HG02623 (cell line): Measurements from ENCODE around the gene BLMH.

Experiments
- ATAC-seq: cut with Tn5 transposase; IDR thresholded peaks from one replicate; pipeline ENCODE4 v1.9.1; 2021; ENCODE audit warnings: moderate library complexity; ENCODE audit not compliant: unreplicated experiment

Gene BLMH

DNA sequence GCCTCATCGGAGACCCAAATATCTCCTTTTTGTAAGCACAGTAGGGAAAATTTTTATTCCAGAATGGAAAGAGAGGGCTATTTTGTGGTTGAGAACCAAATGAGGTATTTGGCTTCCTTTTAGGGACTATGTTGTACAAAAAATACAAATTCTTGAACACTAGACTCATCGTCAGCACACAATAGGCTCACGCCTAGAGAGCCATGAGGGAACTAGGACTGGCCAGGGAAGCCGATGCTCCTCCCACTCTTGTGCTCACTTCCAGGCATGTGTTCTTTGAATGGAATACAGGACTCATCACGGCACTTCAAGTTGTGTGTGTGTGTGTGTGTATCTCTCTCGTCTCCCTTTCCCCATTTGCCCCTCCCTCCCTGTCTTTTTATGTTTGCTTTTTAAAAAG lies 17.8 kb upstream of the BLMH start:
- no peak for ATAC-seq

GRCh38 chr17:30308406-30308805 lies 16.7 kb upstream of the BLMH start:
- ATAC-seq = no peak

DNA sequence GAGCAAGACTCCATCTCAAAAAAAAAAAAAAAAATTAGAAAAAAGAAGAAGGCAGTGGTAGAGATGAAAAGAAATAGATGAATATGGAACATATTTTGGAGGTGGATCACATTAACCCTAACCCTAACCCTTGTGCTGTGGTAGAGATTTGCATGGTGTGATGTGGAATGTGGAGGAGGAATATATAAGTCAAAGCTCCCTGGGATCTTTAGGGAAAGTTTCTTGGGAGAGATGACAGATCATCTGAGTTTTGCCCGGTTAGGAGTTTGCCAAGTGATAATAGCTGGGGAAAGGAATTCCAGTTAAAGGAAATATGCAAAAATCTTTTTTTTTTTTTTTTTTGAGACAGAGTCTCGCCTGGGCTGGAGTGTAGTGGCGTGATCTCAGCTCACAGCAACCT lies 13.0 kb upstream of the BLMH start:
- no peak for ATAC-seq

DNA sequence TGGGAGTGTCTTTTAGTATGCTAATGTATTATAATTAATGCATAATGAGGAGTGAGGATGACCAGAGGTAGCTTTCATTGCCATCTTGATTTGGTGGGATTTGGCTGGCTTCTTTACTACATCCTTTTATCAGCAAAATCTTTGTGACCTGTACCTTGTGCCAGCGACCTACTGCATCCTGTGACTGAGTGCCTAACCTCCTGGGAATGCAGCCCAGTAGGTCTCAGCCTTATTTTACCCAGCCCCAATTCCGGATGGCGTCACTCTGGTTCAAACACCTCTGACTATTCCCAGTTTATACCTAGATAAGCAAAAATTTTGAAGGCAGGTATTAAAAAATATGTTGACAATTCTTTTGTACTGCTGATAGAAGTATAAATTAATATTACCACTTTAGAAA lies 10.5 kb upstream of the BLMH start:
- ATAC-seq = no peak

- no peak for ATAC-seq
These were observed 9.1 kb upstream of the BLMH start for GRCh38 chr17:30300818-30301217.

GRCh38 chr17:30299000-30299399 lies 7.3 kb upstream of the BLMH start:
- no peak for ATAC-seq

GRCh38 chr17:30297715-30298114 lies 6.0 kb upstream of the BLMH start:
- ATAC-seq = no peak

DNA sequence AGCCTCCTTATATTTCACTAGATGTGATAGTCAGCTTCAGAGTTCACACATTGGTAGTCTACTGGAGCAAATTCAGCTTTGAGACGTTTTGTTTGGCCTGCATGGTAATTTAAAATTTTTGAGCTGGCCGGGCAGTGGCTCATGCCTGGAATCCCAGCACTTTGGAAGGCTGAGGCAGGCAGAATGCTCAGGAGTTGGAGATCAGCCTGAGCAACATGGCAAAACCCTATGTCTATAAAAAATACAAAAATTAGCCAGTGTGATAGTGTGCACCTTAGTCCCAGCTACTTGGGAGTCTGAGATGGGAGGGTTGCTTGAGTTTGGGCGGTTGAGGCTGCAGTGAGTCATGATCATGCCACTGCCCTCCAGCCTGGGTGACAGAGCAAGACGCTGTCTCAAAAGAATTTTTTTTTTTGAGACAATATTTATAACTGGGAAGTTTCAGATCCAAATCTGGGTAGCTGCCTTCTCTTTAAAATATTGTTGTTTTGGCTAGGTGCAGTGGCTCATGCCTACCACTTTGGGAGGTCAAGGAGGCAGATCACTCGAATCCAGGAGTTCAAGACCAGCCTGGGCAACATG lies 4.8 kb upstream of the BLMH start:
- no peak for ATAC-seq

DNA sequence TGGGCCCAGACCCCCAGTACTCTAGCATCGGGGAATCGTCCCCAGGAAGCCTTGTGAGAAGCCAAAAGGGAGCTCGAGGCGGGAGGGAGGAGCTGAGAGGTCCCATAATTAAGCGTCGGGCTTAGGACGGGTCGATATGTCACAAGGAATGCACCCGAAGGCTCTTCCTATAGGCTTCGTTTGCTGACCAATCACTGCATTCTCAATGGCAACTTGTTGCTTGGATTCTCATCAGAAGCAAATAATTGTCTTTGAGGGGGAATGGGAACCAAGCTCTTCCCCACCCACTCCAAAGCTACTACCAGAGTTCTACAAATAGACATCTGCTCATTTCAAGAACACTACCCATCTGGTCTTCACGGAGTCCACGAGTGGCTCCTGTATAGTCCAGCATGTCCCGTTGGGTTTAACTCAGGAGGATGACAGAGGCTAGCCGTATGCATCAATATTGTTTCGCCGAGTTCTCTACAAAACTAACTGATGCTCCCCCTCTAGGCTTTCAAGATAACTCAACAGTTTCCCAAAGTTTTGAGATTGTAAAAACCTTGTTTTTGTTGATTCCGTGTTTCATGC lies 628 bp upstream of the BLMH start:
- no peak for ATAC-seq

GRCh38 chr17:30290696-30291542 lies 825 bp downstream of the BLMH start:
- peak; percentile 42 for ATAC-seq

DNA sequence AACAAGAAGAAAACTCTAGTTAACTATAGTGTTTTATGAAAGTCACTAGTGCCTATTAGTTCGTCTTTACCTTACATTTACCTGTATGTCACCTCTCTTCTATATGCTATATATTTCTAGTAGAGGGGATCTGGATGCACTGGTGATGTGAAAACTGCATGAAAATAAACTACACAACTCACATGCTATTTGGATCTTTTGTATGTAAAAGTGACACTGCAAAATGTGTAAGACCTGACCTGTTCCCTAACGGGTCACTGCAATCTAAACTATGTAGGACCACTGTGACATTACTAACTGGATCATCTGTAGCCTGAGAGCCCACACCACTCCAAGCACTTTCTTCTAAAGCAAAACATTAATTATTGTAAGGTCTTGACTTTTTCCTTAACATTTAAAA lies 1.7 kb downstream of the BLMH start:
- no peak for ATAC-seq

GRCh38 chr17:30279156-30279555 lies 12.6 kb downstream of the BLMH start:
- no peak for ATAC-seq

GRCh38 chr17:30278032-30278431 lies 13.7 kb downstream of the BLMH start:
- ATAC-seq = no peak

DNA sequence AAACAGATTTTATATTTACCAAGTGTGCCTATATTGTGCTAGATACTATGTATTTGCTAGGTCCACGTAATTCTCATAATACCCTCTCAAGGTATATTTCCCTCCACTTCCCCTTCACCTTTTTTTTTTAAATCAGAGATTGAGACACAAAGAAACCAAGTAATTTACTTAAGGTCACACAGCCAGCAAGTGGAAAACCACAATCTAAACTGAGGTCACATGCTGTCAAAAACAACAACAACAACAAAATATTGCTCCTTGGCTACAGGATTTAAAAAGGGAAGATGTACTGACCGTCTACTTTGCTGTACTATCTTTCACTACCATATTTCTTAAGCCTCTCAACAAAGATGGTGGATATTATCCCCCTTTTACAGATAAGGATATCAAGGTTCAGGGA lies 15.8 kb downstream of the BLMH start:
- no peak for ATAC-seq

- ATAC-seq = no peak
These were observed 16.9 kb downstream of the BLMH start for GRCh38 chr17:30274887-30275286.

DNA sequence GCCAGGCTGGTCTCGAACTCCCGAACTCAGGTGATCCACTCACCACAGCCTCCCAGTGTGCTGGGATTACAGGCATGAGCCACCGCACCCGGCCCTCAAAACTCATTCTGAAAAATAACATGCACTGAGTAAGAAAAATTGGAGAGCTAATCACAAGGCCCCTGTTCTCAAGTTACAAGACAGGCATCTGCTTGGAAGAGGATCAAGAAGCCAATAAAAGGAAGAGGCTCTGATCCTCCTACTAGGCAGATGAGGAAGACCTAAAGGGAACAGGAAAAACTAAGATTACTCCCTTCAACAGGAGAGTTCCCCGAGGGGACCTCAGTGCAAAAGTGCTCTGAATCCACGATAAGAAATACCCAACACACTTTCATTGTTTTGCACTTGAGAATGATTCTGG lies 18.4 kb downstream of the BLMH start:
- no peak for ATAC-seq

DNA sequence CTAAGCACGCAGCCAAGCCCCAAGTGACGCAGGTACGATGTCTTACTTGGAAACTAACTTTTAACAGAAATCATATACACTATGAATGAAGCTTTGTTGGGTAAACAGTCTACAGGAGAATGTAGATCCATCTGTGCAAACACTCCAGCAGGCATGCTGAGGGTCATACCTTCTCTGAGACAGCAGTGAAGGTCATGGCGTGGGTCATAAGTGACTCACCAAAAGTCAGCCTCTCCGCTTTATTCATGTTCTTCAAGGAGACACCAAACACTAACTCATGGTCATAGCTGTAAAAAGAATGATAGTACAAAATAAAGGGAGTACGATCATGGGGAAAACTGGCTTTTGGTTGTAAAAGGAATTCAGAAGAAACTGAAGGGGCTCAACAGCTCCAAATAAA lies 20.6 kb downstream of the BLMH start:
- ATAC-seq = no peak

DNA sequence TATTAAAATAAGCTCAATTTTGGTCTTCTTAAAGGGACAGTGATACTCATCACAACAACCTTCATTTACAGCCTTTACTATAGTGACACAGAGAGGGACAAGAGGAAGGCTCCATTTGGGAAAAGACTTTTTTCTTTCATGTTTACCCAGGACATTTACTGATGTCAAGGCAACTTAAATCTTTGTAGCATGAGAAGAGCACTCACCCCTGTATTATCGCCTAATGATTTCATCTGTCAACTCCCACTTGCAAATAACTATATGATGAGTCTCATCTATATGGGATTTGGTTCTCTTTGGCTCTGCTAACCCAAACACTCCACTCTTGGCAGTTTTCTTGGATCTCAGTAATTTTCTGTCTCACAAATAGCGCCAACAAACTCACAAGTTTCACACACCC lies 24.1 kb downstream of the BLMH start:
- ATAC-seq = no peak

DNA sequence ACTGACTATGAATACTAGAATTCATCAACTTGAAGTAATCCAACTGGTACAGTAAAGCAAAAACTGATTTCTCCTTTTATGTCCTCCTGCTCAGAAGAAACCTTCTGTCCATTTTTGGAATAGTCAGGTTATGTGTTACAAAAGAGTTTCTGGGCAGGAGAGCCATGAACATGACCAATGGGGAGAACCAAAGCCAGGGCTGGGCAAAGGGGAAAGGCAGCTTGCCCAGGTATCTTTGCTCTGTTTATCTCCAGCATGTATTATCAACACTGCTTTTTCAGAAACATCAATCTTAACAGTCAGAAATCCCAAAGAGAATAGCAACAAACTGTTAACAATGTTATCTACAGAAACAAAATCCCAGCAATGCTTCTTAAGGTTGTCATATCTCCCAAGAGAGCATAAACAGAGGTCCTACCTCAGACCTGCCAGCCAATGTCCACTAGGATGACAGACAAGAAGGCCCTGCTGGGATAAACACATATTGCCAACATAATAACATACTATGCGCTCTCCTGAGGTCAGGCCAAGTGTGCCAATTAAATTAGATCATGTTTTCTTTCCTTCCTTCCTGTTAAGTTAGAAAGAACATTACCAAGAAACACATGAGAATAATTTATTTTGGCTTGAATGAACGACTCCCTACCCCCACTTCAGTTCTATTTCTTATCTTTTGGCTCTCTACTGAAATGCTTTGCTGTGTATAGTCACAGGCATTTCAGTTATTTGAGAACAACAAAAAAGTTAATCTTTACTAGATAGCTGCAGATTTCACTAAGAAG lies 28.0 kb downstream of the BLMH start:
- no peak for ATAC-seq

DNA sequence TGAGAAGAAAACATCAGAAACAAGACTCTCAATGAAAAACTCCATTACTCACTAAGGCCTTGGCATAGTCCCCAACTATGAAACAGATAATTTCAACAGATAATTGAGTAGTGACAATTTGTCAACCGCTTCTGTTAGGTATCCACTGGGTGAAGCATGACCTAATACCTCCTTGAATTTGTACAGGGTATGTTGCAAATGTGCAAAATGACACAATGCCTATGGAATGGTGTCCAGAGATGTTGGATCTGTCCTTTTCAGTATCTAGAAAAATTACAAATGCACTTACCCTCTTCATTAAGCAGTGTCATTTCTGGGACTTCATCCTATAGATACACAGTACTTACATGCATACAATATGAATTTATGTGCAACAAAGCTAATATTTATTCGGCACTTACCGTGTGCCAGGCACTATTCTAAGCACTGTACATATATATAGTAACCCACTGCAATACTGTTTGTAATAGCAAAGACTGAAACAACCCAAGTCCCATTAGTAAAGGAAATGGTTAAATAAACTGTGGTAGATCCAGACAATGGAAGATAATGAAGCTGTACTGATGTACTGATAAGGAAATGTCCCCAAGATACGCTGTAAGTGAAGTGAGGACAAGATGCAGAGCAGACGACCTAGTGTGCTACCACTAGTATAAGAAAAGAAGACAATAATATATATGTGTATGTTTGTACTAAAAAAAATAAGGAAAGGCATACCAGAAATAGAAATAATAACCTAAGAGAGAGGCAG lies 34.8 kb downstream of the BLMH start:
- no peak for ATAC-seq

DNA sequence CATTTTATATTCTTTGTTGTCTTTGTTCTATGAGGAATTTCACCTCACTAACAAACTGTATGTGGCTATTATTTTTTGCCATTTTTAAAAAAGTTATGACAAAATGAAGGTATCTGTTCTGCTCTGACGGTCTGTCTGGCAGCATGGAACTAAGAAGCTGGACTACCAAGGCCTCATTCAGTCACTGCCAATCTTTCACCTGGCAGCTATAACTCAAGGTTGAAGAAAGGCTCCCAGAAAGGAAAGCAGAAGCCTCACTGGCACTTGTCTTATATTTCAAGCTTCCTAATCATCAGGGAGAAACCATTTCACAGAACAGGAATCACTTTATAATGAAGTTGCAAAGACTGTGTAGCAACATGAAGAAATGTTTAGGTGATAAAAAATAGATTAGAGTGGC lies 37.6 kb downstream of the BLMH start:
- ATAC-seq = no peak
